Stimulated activated CD8-positive, alpha-beta memory T cell treated with anti-CD3 and anti-CD28 coated beads, Interleukin-12 subunit alpha, Interleukin-12 subunit beta, amount 100 ng/mL, for 1 hour (primary cell): ENCODE results near the gene FNDC3B.
A peak's percentile ranks its signal among the peaks of the same experiment; 100 is the strongest.

Experiments
- DNase-seq: peaks from one replicate; pipeline ENCODE4 v3.0.0-alpha.2; 2020; ENCODE audit warnings: low read depth

The FNDC3B gene

DNA sequence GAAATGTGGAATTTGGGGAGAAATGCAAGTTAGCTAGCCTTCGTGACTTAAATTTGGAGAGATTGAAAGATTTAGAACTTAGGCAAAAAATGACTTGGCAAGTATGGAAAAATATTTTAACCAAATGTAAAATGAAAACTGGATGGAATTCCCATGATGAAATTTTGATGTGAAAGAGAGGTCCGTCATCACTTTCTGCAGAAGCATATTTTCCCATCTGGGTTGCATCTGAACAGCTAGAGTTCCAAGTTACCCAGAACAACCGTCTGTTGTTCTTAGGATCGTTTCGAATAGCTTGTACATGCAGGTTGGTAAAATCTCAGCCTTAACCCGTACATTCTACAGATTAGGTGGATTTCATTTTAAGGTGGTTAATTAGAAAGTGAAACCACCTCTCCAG lies 272.6 kb downstream of the FNDC3B start:
- no peak for DNase-seq

DNA sequence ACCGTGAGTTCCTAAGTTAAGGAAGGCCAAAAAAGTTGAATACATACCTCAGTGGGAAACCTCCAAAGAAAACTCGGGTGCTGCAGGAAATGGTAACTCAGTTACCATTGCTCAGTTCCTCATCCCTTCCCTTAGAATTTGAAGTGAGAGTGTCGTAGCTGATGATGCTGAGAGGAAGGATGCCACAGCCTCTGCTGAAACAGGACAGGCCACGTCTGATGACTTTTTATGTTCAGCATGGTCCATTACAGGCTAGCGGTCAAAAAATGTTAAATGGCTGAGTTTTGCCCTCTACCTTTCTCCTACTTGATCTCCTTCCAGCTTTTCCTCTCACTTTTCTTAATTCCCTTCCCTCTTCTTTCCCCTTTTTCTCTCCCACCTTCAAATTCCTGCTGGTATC lies 273.3 kb downstream of the FNDC3B start:
- DNase-seq: no peak

DNA sequence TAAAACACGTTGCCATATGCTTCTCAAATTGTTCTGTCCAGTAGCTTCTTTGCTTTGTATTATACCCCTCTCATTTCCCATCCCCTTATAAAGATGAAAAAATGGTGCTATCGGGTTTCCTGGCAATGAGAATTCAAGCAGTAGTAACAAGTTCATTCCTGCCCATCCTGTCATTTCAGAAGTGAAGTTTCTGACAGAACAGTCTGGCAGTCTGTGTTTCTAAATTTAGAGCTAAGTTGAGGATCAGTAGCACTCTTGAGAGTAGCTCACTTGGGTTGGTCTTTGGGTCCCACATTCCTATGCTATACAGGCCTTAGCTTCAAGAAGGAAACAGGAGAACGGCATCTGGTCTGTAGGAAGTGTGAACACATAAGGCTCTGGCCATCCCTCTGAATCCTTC lies 274.3 kb downstream of the FNDC3B start:
- no peak for DNase-seq

DNA sequence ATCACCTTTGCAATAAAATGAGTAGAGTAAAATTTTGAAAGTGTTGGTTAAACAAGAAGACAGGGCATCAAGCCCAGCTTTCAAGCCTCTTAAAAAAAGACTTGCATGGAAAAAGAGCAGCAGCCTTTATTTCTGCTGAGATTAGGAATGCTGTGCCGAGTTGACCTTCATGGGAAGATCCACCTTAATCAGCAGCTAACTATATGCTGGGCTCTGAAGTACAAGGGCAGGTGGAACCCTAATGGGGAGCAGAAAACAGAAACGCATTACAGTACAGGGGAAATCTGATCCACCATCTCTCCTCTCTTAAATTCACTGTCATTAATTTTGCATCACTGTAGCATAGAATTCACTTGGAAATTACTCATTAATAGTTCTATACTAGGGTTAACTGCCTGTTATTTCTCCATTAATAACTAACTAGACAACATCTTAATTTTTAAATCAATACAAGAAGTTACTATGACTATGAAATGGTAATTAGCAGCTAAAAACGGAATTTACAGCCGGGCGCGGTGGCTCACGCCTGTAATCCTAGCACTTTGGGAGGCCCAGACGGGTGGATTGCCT lies 275.3 kb downstream of the FNDC3B start:
- no peak for DNase-seq

DNA sequence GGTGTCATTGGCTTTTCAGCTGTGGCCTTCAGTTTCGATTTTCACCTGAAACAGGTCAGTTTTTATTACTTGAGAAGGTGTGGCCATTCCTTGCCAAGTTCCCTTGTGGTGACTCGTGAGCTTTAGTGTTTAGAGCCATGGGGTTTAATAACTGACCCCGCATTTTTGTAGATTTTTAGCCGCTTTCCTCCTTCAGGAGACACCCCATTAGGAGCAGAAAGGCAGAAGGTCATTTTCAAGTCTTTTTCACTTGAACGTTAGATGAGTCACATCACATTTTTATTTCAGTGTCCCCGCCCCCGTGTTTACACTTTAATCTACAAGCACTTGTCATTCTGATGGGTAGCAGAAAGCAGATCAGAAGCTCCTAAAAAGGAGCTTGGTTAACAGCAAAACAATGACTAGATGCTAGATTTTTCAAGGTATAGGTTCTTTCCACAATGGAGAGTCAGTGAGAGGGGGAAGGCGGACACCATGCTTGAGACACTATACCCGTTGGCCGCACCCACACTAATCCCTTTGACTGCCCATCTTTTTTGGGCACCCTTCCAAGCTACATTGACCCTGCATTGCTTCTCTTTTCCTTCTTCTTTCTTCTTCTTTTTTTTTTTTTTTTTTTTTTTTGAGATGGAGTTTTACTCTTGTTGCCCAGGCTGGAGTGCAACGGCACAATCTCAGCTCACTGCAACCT lies 276.2 kb downstream of the FNDC3B start:
- DNase-seq: no peak

DNA sequence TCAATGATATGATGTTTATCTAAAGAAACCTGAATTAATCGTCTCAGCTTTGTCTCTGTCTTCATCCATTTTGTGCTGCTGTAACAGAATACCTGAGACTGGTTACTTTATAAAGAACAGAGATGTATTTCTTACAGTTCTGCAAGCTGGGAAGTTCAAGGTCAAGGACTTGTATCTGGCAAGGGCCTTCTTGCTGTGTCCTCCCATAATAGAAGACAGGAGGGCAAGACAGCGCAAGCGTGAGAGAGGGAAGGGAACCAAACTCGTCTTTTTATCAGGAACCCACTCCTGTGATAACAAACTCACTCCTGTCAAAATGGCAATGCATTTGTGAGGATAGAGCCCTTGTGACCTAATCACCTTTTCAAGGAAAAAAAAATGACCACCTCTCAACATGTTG lies 277.4 kb downstream of the FNDC3B start:
- no peak for DNase-seq

DNA sequence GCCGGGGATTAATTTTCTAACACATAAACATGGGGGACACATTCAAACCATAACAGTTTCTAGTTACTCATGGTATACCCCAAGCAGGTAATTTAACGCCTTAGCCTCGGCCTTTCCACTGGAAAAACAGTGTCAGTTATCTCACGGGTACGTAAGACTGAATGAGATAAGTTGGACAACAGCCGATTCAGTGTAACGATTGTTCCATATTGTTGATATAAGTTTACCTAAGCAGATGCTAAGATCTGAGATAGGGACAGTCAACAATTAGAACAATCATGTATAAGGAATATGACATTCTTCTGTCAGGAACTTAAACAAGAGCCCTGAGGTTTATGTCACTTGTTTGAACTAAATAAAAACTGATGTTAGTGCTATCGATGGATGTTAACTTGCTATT lies 278.1 kb downstream of the FNDC3B start:
- no peak for DNase-seq

DNA sequence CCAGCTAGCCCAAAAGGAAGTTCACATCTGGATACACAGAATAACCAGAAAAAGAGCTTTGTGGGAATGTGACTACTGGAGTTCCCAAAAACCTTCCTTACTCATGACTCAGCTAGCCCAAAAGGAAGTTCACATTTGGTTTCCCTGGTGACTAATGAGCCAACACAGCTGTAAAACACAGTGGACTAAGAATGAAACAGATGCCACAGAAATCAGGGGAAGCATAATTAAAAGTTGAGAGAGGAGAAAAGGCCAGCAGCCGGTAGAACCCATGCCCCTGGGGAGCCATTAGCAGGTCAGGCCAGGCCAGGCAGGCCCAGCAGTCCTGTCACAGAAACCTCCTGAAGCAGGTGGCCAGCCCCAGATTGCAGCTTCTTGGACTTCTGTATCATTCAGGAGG lies 278.6 kb downstream of the FNDC3B start:
- no peak for DNase-seq

DNA sequence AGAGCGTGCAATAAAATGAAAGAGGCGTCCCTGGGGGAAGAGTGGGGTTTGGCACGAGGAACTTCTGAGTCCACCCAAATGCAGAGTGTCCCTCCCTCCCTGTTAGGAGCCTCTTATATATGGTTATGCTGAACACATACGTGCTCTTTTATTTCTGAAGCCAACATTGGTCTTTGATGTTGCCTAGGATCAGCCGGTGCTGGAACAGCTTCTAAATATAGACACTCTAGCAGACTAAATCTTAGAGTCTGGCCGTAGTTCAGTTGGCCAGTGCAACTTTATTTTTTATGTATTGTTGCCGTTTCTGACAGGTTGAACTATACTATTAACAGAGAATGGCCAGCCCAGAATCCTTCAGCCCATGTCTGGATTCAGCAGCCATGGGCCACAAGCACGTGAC lies 280.2 kb downstream of the FNDC3B start:
- DNase-seq: no peak

DNA sequence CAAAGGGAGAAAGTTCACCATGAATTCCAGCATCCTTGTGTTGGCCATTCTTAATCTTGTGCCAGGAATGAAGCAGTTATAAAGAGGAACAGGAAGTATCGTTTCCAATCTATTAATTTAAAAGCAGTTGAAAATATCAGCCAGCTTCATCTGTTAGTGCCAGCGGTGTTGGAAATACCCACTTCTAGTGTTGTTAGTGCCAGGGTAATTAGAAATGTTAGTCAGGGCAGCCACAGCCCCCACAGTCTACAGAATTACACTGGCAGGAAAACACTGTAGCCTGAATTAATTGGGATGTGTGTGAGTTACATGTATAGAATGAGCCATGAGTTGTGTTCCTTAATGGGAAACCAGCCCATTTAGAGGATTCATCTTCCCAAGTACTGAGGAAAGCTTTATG lies 281.1 kb downstream of the FNDC3B start:
- no peak for DNase-seq

DNA sequence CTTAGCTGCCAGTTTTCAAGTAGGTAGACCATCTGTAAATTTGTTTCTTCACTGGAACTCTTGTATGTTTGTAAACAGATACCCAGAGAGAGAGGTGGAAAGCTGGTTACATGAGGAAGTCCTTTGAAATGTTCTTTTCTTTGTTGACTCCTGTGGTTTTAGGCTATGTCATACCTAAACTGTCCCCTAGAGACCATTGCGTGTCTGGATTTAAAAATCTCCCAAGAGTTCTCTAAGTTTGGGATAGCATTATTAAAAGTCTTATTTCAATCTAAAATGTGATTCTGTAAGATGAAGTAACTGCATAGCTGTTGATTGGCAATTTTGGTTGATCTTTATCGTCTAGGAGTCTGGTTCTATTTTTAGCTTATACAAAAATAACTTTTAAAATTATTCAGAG lies 281.7 kb downstream of the FNDC3B start:
- DNase-seq: no peak

DNA sequence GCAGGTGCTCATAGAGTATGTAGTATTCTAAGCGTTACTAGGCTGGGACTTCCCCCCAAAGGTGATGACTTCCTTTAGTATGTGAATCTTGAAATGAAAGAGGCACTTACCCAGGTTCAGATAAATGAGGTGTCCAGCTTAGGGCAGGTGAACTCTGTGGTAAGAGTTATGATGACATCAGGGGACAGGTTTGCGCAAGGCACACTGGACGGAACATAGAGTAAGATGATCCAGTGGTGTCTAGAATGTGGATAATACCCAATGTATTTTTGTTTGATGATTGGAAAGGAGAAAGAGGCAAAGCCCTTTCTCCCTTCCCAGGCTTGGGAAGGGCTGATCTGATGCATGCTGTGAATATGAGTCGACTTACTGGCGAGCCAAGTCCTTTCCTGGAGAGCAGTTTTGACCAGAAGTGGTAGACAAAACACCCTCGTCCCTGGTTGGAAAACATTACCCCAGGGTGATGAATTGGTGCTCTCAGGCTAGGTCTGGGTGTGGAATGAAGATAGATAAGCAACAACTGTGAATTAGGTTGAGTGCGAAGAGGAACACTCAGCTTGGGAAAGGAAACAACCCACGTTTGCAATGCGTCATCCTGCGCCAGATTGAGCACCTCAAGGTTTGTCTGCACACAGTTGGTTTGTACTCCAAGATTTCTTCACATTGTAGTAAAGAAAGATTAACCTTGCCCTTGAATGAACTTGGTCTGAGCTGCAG lies 284.7 kb downstream of the FNDC3B start:
- no peak for DNase-seq

DNA sequence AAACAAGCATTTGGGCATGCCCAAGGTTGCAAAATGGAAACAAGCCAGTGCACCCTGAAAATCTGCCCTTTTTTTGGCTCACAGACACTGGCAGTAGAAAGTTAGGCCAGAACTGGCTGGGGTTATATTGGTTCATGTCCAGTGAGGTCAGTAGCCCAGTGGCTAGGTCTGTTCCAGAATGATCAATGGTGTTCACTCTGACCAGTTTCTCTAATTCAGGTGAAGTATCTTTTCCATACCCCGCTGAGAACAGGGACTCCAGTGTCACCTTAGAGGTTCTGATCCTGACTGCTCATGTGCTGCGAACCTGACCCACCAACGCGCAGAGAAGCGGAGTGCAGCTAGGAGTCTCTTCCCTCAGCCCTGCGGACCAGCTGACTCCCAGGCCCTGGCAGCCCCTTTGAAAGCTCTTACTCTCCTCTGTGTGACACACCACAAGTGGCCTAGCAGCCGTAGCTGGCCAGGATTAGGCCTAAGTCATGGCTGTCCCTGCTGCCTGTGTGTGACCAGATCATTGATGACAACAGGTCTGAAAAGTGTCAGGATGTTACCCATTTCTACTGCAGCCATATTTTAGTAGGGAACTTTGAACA lies 285.3 kb downstream of the FNDC3B start:
- DNase-seq: no peak

DNA sequence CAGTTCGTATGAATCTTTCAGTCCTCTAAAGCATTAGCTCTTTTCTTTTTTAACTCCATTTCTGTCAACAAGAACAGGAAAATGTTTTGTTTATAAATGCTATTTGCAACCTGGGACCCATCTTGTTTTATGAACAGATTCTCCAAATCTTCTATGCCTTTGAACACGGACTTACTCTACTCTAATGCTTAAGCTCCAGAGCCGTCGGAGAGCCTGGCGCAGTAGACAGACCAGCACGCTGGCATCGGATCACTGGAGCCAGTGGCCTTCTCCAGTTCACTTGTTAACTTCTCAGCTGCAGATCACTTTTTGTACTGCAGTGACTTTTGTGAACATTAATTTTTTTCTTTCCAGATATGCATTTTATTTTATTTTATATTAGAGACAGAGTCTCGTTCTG lies 286.1 kb downstream of the FNDC3B start:
- no peak for DNase-seq

DNA sequence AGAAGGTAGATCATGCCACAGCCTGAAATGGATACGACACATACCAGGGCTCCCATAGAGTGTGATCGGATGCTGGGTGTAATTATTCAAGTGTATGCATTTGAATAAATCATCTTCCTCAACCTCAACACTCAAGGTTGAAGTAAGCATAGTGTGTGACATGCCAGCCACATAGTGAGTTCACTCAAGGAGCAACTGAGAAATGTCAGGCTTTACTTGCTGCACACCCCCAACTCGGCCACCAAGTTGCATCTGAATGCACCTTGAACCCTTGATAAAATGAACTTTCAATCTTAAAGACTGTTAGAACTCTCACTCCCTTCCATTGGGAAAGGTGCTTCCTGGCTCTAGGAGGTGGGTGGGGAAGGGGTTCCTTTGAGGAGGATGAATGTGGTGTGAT lies 287.6 kb downstream of the FNDC3B start:
- no peak for DNase-seq

DNA sequence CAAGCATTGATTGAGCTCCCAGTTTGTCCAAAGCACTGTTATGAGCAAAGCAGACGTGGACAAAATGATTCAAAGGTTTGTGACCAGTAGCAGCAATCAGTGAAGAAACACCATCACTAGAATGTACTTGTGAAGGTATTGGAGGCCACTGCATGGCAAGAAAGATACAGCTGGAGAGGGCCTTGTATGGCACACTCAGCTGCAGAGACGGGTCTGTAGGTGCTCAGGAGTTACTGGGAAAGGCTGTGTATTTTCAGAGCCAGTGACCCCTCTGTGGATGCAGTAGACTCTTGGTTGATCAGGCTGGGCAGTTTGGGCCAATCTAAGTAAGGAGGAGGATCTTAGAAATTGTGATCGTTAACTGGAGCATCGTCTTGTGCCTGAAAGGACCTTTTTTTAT lies 288.9 kb downstream of the FNDC3B start:
- DNase-seq: no peak

DNA sequence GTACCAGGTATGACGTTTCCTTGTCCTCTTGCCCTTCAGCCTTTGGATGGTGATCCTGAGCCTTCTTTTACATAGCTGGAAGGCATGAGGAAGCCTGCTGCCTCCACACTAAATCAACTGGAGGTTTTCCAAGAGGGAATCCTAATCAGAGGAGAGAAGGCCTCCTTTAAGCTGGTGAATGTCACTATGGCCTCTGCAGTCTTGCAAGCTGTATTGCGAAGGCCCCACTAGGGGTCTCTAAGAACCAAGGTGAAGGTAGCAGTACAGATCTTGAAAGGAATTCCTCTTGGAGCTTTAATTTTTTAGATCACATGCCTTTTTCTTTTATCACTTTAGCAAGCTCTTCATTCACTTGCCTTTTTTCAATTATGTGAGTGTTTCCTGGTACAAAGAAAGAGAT lies 289.7 kb downstream of the FNDC3B start:
- no peak for DNase-seq

DNA sequence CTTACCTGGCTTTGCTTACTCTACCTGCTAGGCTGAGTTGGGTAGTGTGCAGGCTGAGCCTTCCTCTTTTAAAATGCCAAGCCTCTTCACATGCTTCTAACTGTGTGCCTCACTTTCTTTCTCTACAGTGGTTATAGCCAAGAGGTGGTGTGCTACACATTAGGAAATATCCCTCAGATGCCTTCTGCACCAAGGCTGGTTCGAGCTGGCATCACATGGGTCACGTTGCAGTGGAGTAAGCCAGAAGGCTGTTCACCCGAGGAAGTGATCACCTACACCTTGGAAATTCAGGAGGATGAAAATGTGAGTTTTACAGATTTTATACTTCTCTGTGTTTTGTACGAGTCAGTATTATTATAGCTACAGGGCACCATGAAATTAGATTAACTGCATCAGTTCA lies 291.0 kb downstream of the FNDC3B start:
- DNase-seq: no peak

DNA sequence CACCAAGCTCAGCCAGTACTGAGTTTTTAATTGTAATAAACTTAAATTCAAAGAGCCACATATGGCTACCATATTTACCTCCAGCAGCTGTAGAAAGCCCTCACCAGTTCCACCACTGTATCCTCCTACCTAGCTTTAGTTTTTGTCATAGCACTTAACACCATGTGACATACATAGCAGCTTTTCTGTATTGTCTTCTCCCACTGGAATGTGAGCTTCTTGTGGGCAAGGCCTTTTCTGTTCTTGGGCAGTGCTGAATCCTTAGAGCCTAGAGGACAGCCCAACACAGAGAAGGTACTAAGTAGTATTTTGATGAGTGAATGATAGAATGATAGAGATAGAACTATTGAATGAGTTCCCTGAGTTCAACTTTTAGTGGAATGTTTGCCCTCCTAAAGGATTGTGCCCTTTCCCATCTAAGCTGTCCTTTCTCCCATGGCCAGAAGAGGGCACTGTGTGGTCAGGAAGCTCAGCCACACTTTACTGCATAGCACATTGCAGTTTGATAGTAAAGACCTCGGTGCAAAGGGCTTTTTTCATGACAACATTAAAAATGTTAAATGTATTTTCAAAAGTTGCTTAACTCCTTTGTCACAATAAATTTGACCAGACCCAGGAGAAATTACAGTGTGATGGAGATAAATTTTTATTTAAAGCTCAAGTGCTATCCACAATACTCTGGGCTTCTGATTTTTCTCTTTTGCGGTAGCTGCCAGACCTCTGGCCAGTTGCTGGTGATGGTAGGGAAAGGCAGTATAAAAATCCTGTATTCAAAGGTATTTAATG lies 293.1 kb downstream of the FNDC3B start:
- peak; percentile 37 for DNase-seq

DNA sequence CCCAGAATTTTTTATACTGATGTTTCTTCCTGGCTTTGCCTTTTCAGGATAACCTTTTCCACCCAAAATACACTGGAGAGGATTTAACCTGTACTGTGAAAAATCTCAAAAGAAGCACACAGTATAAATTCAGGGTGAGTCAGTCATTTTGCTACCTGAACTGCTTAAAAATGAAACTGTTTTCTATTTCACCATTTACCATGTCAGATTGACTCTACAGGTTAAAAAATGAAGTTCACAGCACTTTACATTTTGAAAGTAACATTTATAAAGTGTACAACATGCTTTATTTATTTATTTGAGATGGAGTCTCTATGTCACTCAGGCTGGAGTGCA lies 293.6 kb downstream of the FNDC3B start:
- DNase-seq: no peak

DNA sequence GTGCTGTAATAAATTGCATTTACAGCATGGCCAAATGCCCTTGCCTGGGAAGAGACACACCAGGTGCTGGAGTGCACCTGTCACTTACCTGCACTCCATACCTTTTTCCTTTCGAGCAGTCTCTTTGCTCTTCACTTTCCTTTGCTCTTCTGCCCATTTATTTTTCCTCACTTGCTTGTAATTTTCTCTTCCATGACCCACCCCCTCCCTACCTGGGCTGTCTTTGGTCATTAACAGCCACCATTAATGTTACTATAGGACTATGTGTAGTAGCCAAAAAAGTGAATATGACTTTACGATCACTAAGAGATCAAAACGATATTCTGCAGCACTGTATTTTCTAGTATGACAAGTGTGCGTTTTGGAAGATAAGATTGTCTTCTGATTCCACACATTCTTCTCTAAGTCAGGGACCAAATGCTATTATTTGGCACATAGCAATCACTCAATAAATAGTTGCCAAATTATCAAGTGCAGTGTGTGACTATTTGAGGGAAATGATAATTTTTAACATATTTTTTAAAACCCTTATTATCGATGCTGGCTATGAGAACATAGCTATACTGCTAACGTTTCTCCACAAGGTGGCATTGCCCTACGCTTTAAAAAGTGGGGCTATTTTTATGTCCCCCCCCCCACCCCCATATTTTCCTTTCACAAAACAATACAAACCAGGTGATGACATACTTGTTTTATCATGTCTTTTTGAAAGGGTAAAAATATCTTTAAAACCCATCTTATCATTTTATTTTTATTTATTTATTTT lies 294.5 kb downstream of the FNDC3B start:
- DNase-seq: no peak

DNA sequence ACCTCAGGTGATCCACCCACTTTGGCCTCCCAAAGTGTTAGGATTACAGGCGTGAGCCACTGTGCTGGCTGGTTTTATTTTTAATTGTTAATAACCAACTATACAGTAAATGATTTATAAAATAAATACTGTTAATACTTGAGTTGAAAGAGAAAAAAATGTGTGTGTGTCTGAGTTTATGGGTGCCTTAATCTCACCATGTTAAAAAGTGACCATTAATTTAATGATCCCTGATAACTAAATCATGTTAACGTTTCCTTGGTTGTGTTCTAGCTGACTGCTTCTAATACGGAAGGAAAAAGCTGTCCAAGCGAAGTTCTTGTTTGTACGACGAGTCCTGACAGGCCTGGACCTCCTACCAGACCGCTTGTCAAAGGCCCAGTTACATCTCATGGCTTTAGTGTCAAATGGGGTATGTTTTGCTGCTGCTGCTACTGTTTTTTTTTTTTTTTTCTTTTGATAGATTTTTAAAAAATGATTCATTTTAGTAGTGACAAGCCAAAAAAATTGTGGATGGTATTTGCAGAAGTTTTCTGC lies 295.4 kb downstream of the FNDC3B start:
- no peak for DNase-seq
